GM23248 (cell line): Measurements from ENCODE around the gene PFKP. TPM values are rescaled to one million over a fixed set of nuclear protein-coding genes. Genes with fewer than 3 reads are reported as not detected.
A peak's percentile ranks its signal among the peaks of the same experiment; 100 is the strongest.

Source experiments
- DNase-seq: peaks from one replicate; pipeline ENCODE4 v3.0.0-alpha.2; 2015
- H2AFZ ChIP-seq: fragments of 200-600 bp; sonication (generic); 2 replicates; pipeline ENCODE4 v1.6.1; 2016; ENCODE audit warnings: antibody characterized with exemption
- H3F3A ChIP-seq: fragments of 200-600 bp; sonication (generic); 2 replicates; pipeline ENCODE4 v1.6.1; 2016; ENCODE audit warnings: mild to moderate bottlenecking, antibody characterized with exemption, mixed run types; ENCODE audit not compliant: insufficient read depth
- H3K27ac ChIP-seq: fragments of 200-600 bp; sonication (generic); 2 replicates; pipeline ENCODE4 v1.5.1; 2016; ENCODE audit warnings: mild to moderate bottlenecking
- H3K27me3 ChIP-seq: fragments of 200-600 bp; sonication (generic); replicated peaks from 2 replicates; pipeline ENCODE4 v1.6.1; 2016; ENCODE audit warnings: mild to moderate bottlenecking; ENCODE audit not compliant: insufficient read depth
- H3K36me3 ChIP-seq: fragments of 200-600 bp; sonication (generic); 2 replicates; pipeline ENCODE4 v1.6.1; 2016; ENCODE audit warnings: low read depth, mild to moderate bottlenecking
- H3K4me1 ChIP-seq: fragments of 200-600 bp; sonication (generic); 2 replicates; pipeline ENCODE4 v1.6.1; 2016; ENCODE audit warnings: mild to moderate bottlenecking; ENCODE audit not compliant: insufficient read depth
- H3K4me2 ChIP-seq: fragments of 200-600 bp; sonication (generic); one replicate; pipeline ENCODE4 v1.6.1; 2016; ENCODE audit warnings: mild to moderate bottlenecking; ENCODE audit not compliant: unreplicated experiment
- H3K4me3 ChIP-seq: fragments of 200-600 bp; sonication (generic); 2 replicates; pipeline ENCODE4 v1.5.1; 2016; ENCODE audit warnings: mild to moderate bottlenecking
- H3K79me2 ChIP-seq: fragments of 200-600 bp; sonication (generic); 2 replicates; pipeline ENCODE4 v1.6.1; 2016; ENCODE audit warnings: mild to moderate bottlenecking; ENCODE audit not compliant: insufficient read depth
- H3K9ac ChIP-seq: fragments of 200-600 bp; sonication (generic); 2 replicates; pipeline ENCODE4 v1.6.1; 2016; ENCODE audit warnings: mild to moderate bottlenecking
- H3K9me2 ChIP-seq: fragments of 200-600 bp; sonication (generic); 2 replicates; pipeline ENCODE4 v1.6.1; 2016; ENCODE audit warnings: mixed run types, mild to moderate bottlenecking, moderate library complexity; ENCODE audit not compliant: insufficient read depth
- H3K9me3 ChIP-seq: fragments of 200-600 bp; sonication (generic); one replicate; pipeline ENCODE4 v1.6.1; 2017; ENCODE audit warnings: low read depth
- H4K20me1 ChIP-seq: fragments of 200-600 bp; sonication (generic); 2 replicates; pipeline ENCODE4 v1.6.0; 2016; ENCODE audit not compliant: insufficient read depth
- EZH2 ChIP-seq: fragments of 200-600 bp; sonication (generic); IDR thresholded peaks from 2 replicates; pipeline ENCODE4 v1.6.1; 2018; ENCODE audit warnings: antibody characterized with exemption, mild to moderate bottlenecking; ENCODE audit not compliant: insufficient read depth, poor library complexity, severe bottlenecking
- EZH2phosphoT487 ChIP-seq: fragments of 200-600 bp; sonication (generic); IDR thresholded peaks from 2 replicates; pipeline ENCODE4 v1.6.1; 2018; ENCODE audit warnings: antibody characterized with exemption, moderate library complexity, mild to moderate bottlenecking, low read depth; ENCODE audit not compliant: insufficient read depth
- WGBS, 2 experiments: methylation state at CpG; one replicate each; pipeline ENCODE4 v1.1.6; 2015 to 2017; ENCODE audit warnings: low lambda C conversion rate in 2 of 2, low coverage in 1 of 2; ENCODE audit errors: missing lambda C conversion rate in 2 of 2; 5-methylcytosine and 5-hydroxymethylcytosine counted together
- in situ Hi-C: fragments of 300-500 bp; cut with MboI; formaldehyde crosslinking; loops from 2 replicates; pipeline ENCODE4 v1.15.0; 2020
- polyA plus RNA-seq: library from polyadenylated mRNA; unstranded; fragments of >200 nt; fragmentation: Nextera tagmentation; extraction: Ambion mirVana; gene quantifications from 2 replicates; pipeline ENCODE4 v1.2.1, GENCODE V29; 2016
- total RNA-seq: library from RNA; depleted of rRNA; stranded (reverse); fragments of >200 nt; shearing (Covaris generic); gene quantifications from 2 replicates; pipeline ENCODE4 v1.2.3, GENCODE V29; 2014; rRNA removed

The PFKP gene
- total RNA-seq (137 and 159 TPM in 2 replicates), polyA plus RNA-seq (133 TPM in 2 replicates)

DNA sequence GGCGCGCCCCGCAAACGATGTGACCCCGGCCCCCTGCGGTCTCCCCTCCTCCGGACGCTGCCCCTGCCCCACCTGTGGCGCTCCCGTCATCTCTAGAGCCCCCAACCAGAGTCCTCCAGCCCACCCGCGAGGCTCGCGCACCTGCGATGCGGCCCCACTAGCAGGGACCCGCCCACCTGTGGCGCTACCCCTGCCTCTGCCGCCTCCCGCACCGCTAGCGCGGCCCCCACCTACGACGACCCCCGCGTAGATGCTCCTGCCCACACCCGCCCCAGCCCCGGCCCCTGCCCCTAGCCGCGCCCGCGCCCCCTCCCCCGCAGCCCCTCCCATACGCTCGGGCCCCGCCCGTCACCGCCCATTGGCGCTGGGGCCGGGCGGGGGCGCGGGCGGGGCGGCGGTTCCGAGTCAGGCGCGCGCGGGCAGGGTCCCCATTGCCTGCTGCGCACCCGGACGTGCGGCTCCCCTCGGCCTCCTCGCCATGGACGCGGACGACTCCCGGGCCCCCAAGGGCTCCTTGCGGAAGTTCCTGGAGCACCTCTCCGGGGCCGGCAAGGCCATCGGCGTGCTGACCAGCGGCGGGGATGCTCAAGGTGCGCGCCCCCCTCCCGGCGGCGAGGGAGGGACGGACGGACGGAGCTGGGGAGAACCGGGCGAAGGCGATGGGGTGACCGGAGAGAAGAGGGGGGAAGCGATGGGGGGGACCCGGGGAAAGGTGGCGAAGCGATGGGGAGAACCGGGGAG, at the start of gene PFKP:
PFKP (plus strand) TSS at position 431 of the 741 bp plus-strand sequence; CDS start at position 479, 48 bp downstream.
- peak; percentile 55 for DNase-seq
- peak within 1 kb of the TSS; percentile 77 for H3K4me2 ChIP-seq
- H4K20me1 ChIP-seq, result 0 out of 2 replicates have a peak, but pooled peaks cover under 1% of the 10 kb centered on the region
- H3K9me3 ChIP-seq, result no peaks in the 10 kb centered on the region
- peaks cover 4% of the 10 kb centered on the region; the same call in 1 of the 2 replicates for H3F3A ChIP-seq
- H3K27ac ChIP-seq, result peak within 1 kb of the TSS; percentile 30
- peaks cover 37% of the 10 kb centered on the region for H3K79me2 ChIP-seq
- H3K9me2 ChIP-seq, result no peaks in the 10 kb centered on the region
- no peak for TF ChIP-seq EZH2phosphoT487
- TF ChIP-seq EZH2, result no peak
- H3K9ac ChIP-seq, result peak within 1 kb of the TSS; percentile 81
- no peaks in the 10 kb centered on the region for H3K27me3 ChIP-seq
- peak within 1 kb of the TSS; percentile 74 for H2AFZ ChIP-seq
- peaks cover 17% of the 10 kb centered on the region; the same call in 1 of the 2 replicates for H3K4me1 ChIP-seq
- H3K36me3 ChIP-seq, result peaks cover 6% of the 10 kb centered on the region; the same call in 1 of the 2 replicates
- peak within 1 kb of the TSS; percentile 83 for H3K4me3 ChIP-seq
- WGBS, 2 experiments, result 1 to 2% methylated on average over 21 to 85 of the region's 86 CpGs
- in situ Hi-C loops, result no loop called here

GRCh38 chr10:3018247-3018646, 49.1 kb upstream of the PFKP start:
- H3F3A ChIP-seq, result no peaks in the 10 kb centered on the region
- no peaks in the 10 kb centered on the region for H3K4me1 ChIP-seq
- H3K27me3 ChIP-seq, result peaks cover 10% of the 10 kb centered on the region
- H3K4me3 ChIP-seq, result no peak overlapping the region
- no peaks in the 10 kb centered on the region for H3K9me3 ChIP-seq
- no peak overlapping the region for H3K9ac ChIP-seq
- H3K79me2 ChIP-seq, result no peaks in the 10 kb centered on the region
- no peaks in the 10 kb centered on the region for H4K20me1 ChIP-seq
- no peak overlapping the region for H2AFZ ChIP-seq
- TF ChIP-seq EZH2phosphoT487 (no peak), EZH2 (no peak)
- no peak overlapping the region for H3K4me2 ChIP-seq
- in situ Hi-C loops, result no loop called here
- WGBS, 2 experiments, result 35 to 36% methylated on average over 4 of the region's 4 CpGs
- no peaks in the 10 kb centered on the region for H3K36me3 ChIP-seq
- H3K27ac ChIP-seq, result no peak overlapping the region
- no peaks in the 10 kb centered on the region for H3K9me2 ChIP-seq
- DNase-seq, result no peak

GRCh38 chr10:3020311-3020710, 47.0 kb upstream of the PFKP start:
- Histone ChIP-seq H3K4me2 (no peak overlapping the region), H3K9me3 (no peaks in the 10 kb centered on the region), H3K4me3 (no peak overlapping the region), H3K79me2 (no peaks in the 10 kb centered on the region), H3K27ac (no peak overlapping the region), H3K27me3 (peaks cover 11% of the 10 kb centered on the region), H2AFZ (no peak overlapping the region), H3K9me2 (no peaks in the 10 kb centered on the region), H4K20me1 (no peaks in the 10 kb centered on the region), H3F3A (no peaks in the 10 kb centered on the region), H3K4me1 (no peaks in the 10 kb centered on the region), H3K36me3 (no peaks in the 10 kb centered on the region), H3K9ac (no peak overlapping the region)
- TF ChIP-seq EZH2phosphoT487, result no peak
- TF ChIP-seq EZH2, result no peak
- in situ Hi-C loops, result no loop called here
- no peak for DNase-seq
- 68 to 77% methylated on average over 15 of the region's 15 CpGs for WGBS, 2 experiments

- DNase-seq, result no peak
- Histone ChIP-seq H3K9ac (no peak overlapping the region), H3K4me3 (no peak overlapping the region), H3K27ac (no peak overlapping the region), H3K79me2 (no peaks in the 10 kb centered on the region), H3K9me3 (no peaks in the 10 kb centered on the region), H3K27me3 (peaks cover 15% of the 10 kb centered on the region), H3K9me2 (no peaks in the 10 kb centered on the region), H3F3A (no peaks in the 10 kb centered on the region), H3K4me1 (no peaks in the 10 kb centered on the region), H2AFZ (no peak overlapping the region), H4K20me1 (no peaks in the 10 kb centered on the region), H3K36me3 (no peaks in the 10 kb centered on the region), H3K4me2 (no peak overlapping the region)
- whole genome bisulfite sequencing, 2 experiments, result 72 to 77% methylated on average over 19 of the region's 19 CpGs
- in situ Hi-C loops, result no loop called here
- TF ChIP-seq EZH2phosphoT487, result no peak
- TF ChIP-seq EZH2, result no peak
These were observed 46.5 kb upstream of the PFKP start for GRCh38 chr10:3020881-3021280.
